Glutamatergic neuron (in vitro differentiated cells): ENCODE results near the gene RANBP10. TPM values are rescaled to one million over a fixed set of nuclear protein-coding genes. Genes with fewer than 3 reads are reported as not detected.

Source experiments
- DNase-seq: peaks from one replicate; pipeline ENCODE4 v3.0.0; 2022
- H3K27ac Mint-ChIP-seq: one replicate; pipeline ENCODE4 v1.8.0; 2020; ENCODE audit warnings: mild to moderate bottlenecking, mixed read lengths, inconsistent platforms; ENCODE audit not compliant: unreplicated experiment
- H3K27me3 Mint-ChIP-seq: one replicate; pipeline ENCODE4 v1.8.0; 2020; ENCODE audit warnings: mild to moderate bottlenecking, moderate library complexity, mixed read lengths, inconsistent platforms; ENCODE audit not compliant: unreplicated experiment
- H3K36me3 Mint-ChIP-seq: one replicate; pipeline ENCODE4 v1.8.0; 2020; ENCODE audit warnings: mild to moderate bottlenecking, mixed read lengths, inconsistent platforms; ENCODE audit not compliant: unreplicated experiment
- H3K4me1 Mint-ChIP-seq: one replicate; pipeline ENCODE4 v1.8.0; 2020; ENCODE audit warnings: mild to moderate bottlenecking, low read depth, mixed read lengths, inconsistent platforms; ENCODE audit not compliant: unreplicated experiment
- H3K4me3 Mint-ChIP-seq: one replicate; pipeline ENCODE4 v1.8.0; 2020; ENCODE audit warnings: mild to moderate bottlenecking, mixed read lengths, inconsistent platforms; ENCODE audit not compliant: unreplicated experiment
- H3K9me3 Mint-ChIP-seq: one replicate; pipeline ENCODE4 v1.8.0; 2020; ENCODE audit warnings: mild to moderate bottlenecking, moderate library complexity, mixed read lengths, inconsistent platforms; ENCODE audit not compliant: unreplicated experiment
- total RNA-seq: library from RNA; stranded (reverse); fragmentation: NEBNext Ultra II Directional; extraction: Animal tissue kit (Norgen Biotek cat#: 25700); gene quantifications from one replicate; pipeline ENCODE4 v1.2.1, GENCODE V29; 2021; ENCODE audit not compliant: unreplicated experiment
- TF ChIP-seq, protein P1 (sequence below): fragments of 200-600 bp; sonication (generic); IDR thresholded peaks from one replicate; pipeline ENCODE4 v1.5.0; 2021; ENCODE audit not compliant: partially characterized antibody, unreplicated experiment

The RANBP10 gene
- total RNA-seq, 1 donor from 2014 or later = 32.0 TPM

DNA sequence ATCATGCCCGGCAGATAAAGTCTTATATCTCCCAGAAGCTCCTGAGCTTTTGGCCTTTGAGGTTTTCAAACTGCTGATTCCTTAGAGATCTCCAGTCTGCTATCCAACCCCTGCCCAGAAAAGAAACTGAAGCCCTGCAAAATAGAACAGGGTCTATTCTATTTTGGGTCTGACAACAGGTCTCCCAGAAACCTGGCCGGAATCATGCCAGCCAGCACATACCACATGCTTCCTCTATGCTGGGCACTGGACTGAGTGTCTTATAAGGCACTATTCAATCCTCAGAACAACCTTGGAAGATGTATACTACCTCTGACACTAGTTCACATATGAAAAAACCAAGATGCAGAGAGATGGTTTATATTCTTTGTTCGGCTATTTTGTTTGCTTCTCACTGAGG, 66.0 kb downstream of the RANBP10 start:
- Mint-ChIP-seq H3K4me3 (no peak overlapping the region), H3K9me3 (peaks cover 10% of the 10 kb centered on the region), H3K27me3 (peaks cover 2% of the 10 kb centered on the region), H3K4me1 (peaks cover 25% of the 10 kb centered on the region), H3K27ac (no peak overlapping the region), H3K36me3 (peaks cover 3% of the 10 kb centered on the region)
- TF ChIP-seq, protein P1, sequence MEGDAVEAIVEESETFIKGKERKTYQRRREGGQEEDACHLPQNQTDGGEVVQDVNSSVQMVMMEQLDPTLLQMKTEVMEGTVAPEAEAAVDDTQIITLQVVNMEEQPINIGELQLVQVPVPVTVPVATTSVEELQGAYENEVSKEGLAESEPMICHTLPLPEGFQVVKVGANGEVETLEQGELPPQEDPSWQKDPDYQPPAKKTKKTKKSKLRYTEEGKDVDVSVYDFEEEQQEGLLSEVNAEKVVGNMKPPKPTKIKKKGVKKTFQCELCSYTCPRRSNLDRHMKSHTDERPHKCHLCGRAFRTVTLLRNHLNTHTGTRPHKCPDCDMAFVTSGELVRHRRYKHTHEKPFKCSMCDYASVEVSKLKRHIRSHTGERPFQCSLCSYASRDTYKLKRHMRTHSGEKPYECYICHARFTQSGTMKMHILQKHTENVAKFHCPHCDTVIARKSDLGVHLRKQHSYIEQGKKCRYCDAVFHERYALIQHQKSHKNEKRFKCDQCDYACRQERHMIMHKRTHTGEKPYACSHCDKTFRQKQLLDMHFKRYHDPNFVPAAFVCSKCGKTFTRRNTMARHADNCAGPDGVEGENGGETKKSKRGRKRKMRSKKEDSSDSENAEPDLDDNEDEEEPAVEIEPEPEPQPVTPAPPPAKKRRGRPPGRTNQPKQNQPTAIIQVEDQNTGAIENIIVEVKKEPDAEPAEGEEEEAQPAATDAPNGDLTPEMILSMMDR = no peak
- DNase-seq = no peak

DNA sequence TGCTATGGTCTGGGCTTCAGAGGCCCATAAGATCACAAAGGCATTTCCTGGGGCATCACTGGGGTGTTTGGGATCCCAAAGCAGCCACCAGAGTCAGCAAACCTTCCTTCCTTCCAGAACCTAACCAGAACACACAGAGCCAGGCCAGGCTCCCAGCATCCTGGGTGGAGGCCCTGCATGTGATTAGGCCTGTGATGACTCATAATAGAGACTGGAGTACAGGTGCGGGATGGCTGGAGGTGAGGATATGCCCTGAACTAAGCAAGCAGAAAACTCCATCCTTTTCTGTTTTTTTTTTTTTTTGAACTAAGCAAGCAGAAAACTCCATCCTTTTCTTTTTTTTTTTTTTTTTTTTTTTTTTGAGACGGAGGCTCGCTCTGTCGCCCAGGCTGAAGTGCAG, 69.5 kb downstream of the RANBP10 start:
- no peak overlapping the region for H3K27ac Mint-ChIP-seq
- H3K27me3 Mint-ChIP-seq = peaks cover 2% of the 10 kb centered on the region

GRCh38 chr16:67734731-67735201, 71.6 kb downstream of the RANBP10 start:
- TF ChIP-seq, protein P1 = no peak
- Mint-ChIP-seq H3K27me3 (peaks cover 2% of the 10 kb centered on the region), H3K36me3 (peaks cover 4% of the 10 kb centered on the region), H3K4me3 (no peak overlapping the region), H3K4me1 (peaks cover 5% of the 10 kb centered on the region), H3K27ac (no peak overlapping the region), H3K9me3 (peaks cover 7% of the 10 kb centered on the region)
- DNase-seq = no peak

More for the DNA sequence above, 69.5 kb downstream of the RANBP10 start:
- Mint-ChIP-seq H3K4me3 (no peak overlapping the region), H3K36me3 (peaks cover 3% of the 10 kb centered on the region), H3K9me3 (peaks cover 2% of the 10 kb centered on the region), H3K4me1 (peaks cover 8% of the 10 kb centered on the region)
- DNase-seq = no peak
- TF ChIP-seq, protein P1 = no peak

- peak; percentile 49 for DNase-seq
- Mint-ChIP-seq H3K9me3 (peaks cover 8% of the 10 kb centered on the region), H3K36me3 (peaks cover 4% of the 10 kb centered on the region), H3K27me3 (peaks cover 6% of the 10 kb centered on the region), H3K27ac (no peak overlapping the region), H3K4me3 (no peak overlapping the region), H3K4me1 (peaks cover 5% of the 10 kb centered on the region)
- TF ChIP-seq, protein P1 = no peak
Observed at GRCh38 chr16:67733734-67734470, 72.5 kb downstream of the RANBP10 start.

DNA sequence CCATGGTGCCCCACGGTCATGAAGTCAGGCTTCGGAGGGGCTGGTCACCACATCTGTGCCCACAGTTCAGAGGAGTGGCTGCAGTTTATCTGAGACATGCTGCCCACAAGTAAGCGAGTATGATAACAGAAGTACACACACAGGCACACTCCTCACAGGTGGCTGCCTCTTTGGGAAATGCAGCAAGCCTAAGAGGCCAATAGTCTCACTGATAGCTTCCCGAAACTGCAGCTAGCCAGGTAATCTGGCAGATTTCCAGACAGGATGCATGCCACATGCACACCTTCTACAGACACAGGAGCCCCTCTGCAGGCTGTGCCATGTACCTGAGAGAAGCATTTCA, 74.6 kb downstream of the RANBP10 start:
- peaks cover 6% of the 10 kb centered on the region for H3K27me3 Mint-ChIP-seq
- H3K36me3 Mint-ChIP-seq = peaks cover 4% of the 10 kb centered on the region
- H3K4me1 Mint-ChIP-seq = peaks cover 5% of the 10 kb centered on the region
- no peak for DNase-seq
- H3K4me3 Mint-ChIP-seq = no peak overlapping the region
- TF ChIP-seq, protein P1 = no peak
- H3K27ac Mint-ChIP-seq = no peak overlapping the region
- peaks cover 8% of the 10 kb centered on the region for H3K9me3 Mint-ChIP-seq
